Measurements from ENCODE around the gene DCUN1D5.
"Not testable (repeated sequence)": the region's sequence is repeated elsewhere in the genome, so short reads cannot be mapped to it uniquely, and the experiment has no call there.

DCUN1D5 gene

DNA sequence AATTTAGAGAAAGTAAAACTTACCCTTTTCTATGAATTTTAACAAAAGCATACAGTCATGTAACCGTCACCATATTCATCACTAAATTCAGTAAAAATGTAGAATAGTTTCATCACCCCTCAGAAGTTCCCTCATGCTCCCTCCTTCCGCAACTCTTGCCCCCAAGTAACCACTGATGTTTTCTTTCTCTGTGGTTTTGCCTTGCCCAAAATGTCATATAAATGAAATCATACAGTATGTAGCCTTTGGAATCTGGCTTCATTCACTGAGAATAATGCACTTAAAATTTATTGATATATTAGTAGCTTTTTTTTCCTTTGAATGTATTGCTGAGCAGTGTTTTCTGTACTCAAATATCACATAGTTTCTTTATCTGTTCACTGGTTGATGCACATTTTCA is 60.1 kb downstream of the DCUN1D5 start:
- Histone ChIP-seq H3K4me3 (ENCODE audit: low read depth, low read length) (no peak overlapping the region), H3K4me1 (no peaks in the 10 kb centered on the region), H3K27me3 (ENCODE audit: control insufficient read depth, insufficient read depth, low read length) (no peaks in the 10 kb centered on the region), H2AFZ (no peak overlapping the region), H3K27ac (no peak overlapping the region), H3K9ac (no peak overlapping the region), H3K36me3 (ENCODE audit: control insufficient read depth, insufficient read depth, low read length) (no peaks in the 10 kb centered on the region), H3K9me3 (ENCODE audit: control insufficient read depth, low read length) (no peaks in the 10 kb centered on the region), H3K4me2 (ENCODE audit: low read length) (no peak overlapping the region), H3K79me2 (no peaks in the 10 kb centered on the region)
- TF ChIP-seq, protein P1, sequence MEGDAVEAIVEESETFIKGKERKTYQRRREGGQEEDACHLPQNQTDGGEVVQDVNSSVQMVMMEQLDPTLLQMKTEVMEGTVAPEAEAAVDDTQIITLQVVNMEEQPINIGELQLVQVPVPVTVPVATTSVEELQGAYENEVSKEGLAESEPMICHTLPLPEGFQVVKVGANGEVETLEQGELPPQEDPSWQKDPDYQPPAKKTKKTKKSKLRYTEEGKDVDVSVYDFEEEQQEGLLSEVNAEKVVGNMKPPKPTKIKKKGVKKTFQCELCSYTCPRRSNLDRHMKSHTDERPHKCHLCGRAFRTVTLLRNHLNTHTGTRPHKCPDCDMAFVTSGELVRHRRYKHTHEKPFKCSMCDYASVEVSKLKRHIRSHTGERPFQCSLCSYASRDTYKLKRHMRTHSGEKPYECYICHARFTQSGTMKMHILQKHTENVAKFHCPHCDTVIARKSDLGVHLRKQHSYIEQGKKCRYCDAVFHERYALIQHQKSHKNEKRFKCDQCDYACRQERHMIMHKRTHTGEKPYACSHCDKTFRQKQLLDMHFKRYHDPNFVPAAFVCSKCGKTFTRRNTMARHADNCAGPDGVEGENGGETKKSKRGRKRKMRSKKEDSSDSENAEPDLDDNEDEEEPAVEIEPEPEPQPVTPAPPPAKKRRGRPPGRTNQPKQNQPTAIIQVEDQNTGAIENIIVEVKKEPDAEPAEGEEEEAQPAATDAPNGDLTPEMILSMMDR (IDR thresholded peaks at IDR 0.05): no peak

DNA sequence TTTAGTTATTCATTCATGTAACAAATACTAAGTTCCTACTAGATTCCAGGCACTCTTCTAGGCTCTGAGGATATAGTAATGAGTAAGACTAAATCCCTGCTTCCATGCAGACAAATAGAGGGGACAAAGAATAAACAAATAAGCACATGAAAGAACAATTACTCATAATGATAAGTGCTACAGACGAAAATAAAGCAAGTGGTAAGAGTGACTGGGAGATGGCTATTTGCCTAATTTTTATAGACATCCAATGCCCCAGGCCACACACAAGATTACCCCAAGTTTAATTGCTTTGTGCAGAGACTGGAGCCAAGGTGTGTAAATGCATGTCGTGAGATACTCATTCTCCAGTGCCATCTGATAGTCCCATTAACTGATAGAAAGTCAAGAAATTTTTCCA is 62.6 kb downstream of the DCUN1D5 start:
- Histone ChIP-seq H3K9ac (no peak overlapping the region), H3K4me3 (ENCODE audit: low read depth, low read length) (no peak overlapping the region), H3K9me3 (ENCODE audit: control insufficient read depth, low read length) (no peaks in the 10 kb centered on the region), H3K36me3 (ENCODE audit: control insufficient read depth, insufficient read depth, low read length) (no peaks in the 10 kb centered on the region), H3K4me2 (ENCODE audit: low read length) (no peak overlapping the region), H3K27ac (no peak overlapping the region), H2AFZ (no peak overlapping the region), H3K27me3 (ENCODE audit: control insufficient read depth, insufficient read depth, low read length) (no peaks in the 10 kb centered on the region), H3K4me1 (no peaks in the 10 kb centered on the region), H3K79me2 (no peaks in the 10 kb centered on the region)
- TF ChIP-seq, protein P1 (IDR thresholded peaks at IDR 0.05): no peak

DNA sequence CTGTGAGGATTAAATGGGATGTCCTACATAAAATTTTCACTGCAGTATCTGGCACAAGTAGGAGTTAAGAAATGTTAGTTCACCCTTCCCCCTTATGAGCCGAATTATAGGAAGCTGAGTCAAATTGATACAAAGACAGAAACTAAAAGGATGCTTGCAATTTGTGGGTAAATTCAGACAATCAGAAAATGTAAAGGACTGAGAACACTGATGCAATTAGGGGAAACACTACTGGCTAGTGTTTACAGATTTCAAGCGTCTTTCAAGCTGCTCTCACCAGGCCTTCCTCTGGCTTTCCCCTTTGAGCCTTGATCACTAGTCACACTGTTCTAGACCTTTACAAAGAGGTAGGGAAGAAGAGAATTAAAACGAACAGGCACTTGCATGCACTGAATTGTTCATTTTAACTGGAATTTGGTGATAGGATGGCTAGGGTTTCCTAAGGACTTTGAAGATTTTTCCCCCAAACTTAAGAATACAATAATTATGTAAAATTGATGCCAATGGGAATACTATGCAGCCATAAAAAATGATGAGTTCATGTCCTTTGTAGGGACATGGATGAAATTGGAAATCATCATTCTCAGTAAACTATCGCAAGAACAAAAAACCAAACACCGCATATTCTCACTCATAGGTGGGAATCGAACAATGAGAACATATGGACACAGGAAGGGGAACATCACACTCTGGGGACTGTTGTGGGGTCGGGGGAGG is 63.5 kb downstream of the DCUN1D5 start:
- H3K27me3 ChIP-seq (ENCODE audit: control insufficient read depth, insufficient read depth, low read length); H3K36me3 ChIP-seq (ENCODE audit: control insufficient read depth, insufficient read depth, low read length): not testable (repeated sequence)

DNA sequence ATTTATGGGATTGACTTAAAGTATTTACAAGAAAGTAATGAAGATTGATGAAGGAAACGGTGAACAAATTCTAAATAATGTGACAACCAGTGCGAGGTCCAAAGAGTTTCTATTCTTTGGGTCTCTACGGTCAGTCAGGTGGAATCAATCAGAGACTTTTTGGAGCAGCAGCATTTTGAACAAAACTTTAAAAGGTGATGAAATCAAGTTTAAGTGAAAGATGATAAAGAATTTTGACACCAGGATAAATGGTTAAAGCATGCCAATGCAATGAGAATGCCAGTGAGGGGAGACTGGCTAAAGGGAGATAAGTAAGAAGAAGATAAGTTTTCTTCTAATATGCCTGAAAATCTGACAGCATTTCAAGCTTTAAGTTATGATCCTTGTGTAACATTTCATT is 67.9 kb downstream of the DCUN1D5 start:
- no peak overlapping the region for H3K4me3 ChIP-seq (ENCODE audit: low read depth, low read length)
- H3K9me3 ChIP-seq (ENCODE audit: control insufficient read depth, low read length): no peaks in the 10 kb centered on the region
- no peak overlapping the region for H3K27ac ChIP-seq
- no peaks in the 10 kb centered on the region for H3K27me3 ChIP-seq (ENCODE audit: control insufficient read depth, insufficient read depth, low read length)
- no peaks in the 10 kb centered on the region for H3K36me3 ChIP-seq (ENCODE audit: control insufficient read depth, insufficient read depth, low read length)
- TF ChIP-seq, protein P1 (IDR thresholded peaks at IDR 0.05): no peak
- no peak overlapping the region for H2AFZ ChIP-seq
- no peak overlapping the region for H3K9ac ChIP-seq
- H3K79me2 ChIP-seq: no peaks in the 10 kb centered on the region
- H3K4me2 ChIP-seq (ENCODE audit: low read length): no peak overlapping the region
- H3K4me1 ChIP-seq: no peaks in the 10 kb centered on the region

More for the DNA sequence above, 63.5 kb downstream of the DCUN1D5 start:
- not testable (repeated sequence) for H2AFZ ChIP-seq; H3K27ac ChIP-seq; H3K9me3 ChIP-seq (ENCODE audit: control insufficient read depth, low read length); H3K4me1 ChIP-seq; H3K4me2 ChIP-seq (ENCODE audit: low read length); H3K4me3 ChIP-seq (ENCODE audit: low read depth, low read length); H3K79me2 ChIP-seq; H3K9ac ChIP-seq

DNA sequence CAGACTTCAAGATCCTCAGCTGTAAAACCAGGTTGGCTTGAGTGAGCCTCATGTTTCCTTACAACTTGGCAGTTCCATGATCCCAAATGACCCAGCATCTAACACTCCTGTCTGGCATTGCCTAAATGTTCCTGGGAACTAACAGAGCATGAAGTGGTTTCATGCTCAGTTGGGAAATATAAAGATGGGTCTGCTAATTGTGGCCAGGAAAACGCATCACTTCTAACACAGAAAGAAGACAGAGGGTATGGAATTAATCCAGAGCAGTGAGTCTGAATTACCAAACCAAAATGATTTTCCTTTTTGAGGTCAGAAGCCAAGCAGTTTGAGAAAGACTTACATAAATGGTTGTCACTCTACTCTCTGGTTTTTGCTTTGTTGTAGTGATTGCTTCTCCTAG is 75.9 kb downstream of the DCUN1D5 start:
- no peaks in the 10 kb centered on the region for H3K9me3 ChIP-seq (ENCODE audit: control insufficient read depth, low read length)
- H3K27me3 ChIP-seq (ENCODE audit: control insufficient read depth, insufficient read depth, low read length): no peaks in the 10 kb centered on the region
- H3K4me2 ChIP-seq (ENCODE audit: low read length): no peak overlapping the region
- H3K9ac ChIP-seq: no peak overlapping the region
- H3K27ac ChIP-seq: no peak overlapping the region
- H3K79me2 ChIP-seq: no peaks in the 10 kb centered on the region
- H3K4me1 ChIP-seq: no peaks in the 10 kb centered on the region
- no peak overlapping the region for H3K4me3 ChIP-seq (ENCODE audit: low read depth, low read length)
- H2AFZ ChIP-seq: no peak overlapping the region
- TF ChIP-seq, protein P1 (IDR thresholded peaks at IDR 0.05): no peak
- no peaks in the 10 kb centered on the region for H3K36me3 ChIP-seq (ENCODE audit: control insufficient read depth, insufficient read depth, low read length)
